ENCODE data around the gene P4HA1. TPM values are rescaled to one million over a fixed set of nuclear protein-coding genes. Genes with fewer than 3 reads are reported as not detected.
"Not testable (repeated sequence)": the region's sequence is repeated elsewhere in the genome, so short reads cannot be mapped to it uniquely, and the experiment has no call there.

The P4HA1 gene
- total RNA-seq, 1 donor from 2014 or later: 77.0 TPM

DNA sequence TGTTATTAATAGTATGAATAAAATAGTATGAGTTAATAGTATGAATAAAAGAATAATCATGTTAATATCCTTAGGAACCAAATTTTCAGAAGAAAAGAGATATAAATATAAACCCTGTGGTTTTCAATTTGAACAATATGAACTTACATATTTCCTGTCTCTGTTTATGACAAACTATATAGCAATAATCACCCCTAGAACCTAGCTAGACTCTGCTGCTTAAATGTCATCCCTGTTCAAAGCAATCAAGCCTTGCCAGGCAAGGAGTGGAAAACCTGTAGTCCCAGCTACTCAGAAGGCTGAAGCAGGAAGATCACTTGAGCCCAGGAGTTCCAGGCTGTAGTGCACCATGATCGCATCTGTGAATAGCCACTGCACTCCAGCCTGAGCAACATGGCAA, 36.5 kb downstream of the P4HA1 start:
- intact Hi-C loops (cut with DNase I): no loop called here
- no peak for DNase-seq (ENCODE audit: missing footprints)
- no peak for ATAC-seq

DNA sequence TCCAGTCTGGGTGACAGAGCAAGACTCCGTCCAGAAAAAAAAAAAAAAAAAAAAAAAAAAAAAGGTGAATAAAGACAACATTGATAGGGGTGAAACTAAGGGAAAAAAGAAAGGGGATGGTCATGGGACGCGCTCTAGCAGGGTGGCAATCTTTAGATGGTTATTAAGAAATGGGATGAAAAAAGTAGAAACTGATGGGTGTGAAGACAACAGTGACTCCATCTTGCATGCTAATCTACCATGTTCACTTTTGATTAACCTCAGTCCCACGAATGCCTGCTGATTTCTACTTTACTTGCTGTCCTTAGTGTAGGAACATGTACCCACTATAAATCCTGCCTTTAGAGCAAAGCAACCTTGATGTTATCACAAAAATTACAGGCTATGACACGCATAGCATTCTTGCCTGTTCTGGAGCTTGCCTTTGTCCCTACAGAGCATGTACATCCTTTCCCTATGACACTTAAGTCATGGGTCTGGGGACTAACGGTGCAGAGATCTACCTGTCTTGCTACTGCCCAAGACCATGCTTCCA, 38.5 kb downstream of the P4HA1 start:
- DNase-seq (ENCODE audit: missing footprints) (no peak), ATAC-seq (peak; percentile 16)
- intact Hi-C loops (cut with DNase I): no loop called here

DNA sequence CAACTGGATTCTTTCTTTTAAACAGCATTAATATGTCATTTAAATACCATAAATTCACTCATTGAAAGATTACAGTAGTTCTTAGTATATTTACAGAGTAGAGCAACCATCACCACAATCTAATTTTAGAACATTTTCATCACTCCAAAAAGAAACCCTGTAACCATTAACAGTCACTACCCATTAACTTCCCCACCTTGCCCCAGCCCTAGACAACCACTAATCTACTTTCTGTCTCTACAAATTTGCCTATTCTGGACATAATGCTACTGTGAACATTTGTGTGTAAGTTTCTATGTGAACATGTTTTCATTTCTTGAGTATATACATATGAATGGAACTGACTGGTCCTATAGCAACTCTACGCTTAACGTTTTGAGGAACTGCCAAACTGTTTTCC, 42.4 kb downstream of the P4HA1 start:
- ATAC-seq: no peak
- no peak for DNase-seq (ENCODE audit: missing footprints)
- intact Hi-C loops (cut with DNase I): no loop called here

DNA sequence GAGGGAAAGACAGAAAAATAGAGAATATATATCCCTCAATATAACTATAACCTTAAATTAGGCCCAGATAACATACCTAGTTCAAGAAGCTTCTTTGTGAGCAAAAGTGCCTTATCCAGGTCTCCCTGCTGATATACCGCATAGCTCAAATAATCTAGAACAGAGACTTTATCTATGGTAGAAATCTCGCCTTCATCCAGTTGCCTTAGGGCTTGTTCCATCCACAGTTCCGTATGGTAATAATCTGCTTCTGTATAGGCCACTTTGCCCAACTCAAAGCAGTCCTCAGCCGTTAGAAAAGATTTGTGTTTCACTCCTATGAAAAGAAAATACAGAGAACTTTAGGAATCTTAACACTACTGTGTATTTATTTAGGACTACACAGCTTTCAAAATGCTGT, 43.4 kb downstream of the P4HA1 start:
- ATAC-seq (no peak), DNase-seq (ENCODE audit: missing footprints) (no peak)
- intact Hi-C loops (cut with DNase I): no loop called here

DNA sequence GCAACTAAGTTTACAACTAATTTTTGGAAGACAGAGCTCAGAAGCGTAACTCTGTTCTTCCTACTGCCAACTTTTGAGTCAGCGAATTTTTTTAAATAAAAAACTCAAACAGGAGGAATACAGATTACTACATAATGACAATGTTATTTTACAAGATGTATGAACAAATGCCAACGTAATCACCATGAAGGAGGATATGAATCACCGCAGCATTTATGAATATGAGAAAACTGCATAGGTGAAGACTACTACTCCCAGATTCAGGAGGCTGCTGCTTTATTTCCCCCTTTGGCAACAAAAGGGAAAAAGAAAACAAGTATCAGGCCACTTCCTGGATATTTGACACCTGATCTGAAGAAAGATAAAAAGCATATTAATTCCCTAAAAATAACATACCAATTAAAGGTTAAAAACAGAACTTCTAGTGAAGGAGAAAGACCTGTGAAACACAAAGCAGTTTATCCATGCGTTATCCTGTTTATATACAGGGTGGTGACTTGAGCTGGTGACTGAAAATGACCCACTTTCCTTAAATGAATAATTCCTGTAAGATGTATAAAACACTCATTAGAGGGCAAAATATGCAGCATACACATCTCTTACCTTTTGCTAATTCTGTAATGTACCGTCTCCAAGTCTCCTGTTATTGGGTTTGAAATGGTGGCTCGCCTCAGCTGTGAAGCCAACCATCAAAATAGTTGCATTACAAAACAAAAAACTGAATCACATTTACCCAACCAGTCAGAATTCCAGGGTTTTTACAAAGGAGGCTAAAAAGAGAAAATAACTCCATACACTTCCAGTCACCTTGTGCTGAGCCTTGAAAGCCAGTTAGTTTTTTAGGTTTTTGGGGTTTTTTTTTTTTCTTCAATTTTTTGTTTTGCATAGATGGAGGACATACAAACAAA, 52.0 kb downstream of the P4HA1 start:
- ATAC-seq (peak; percentile 46), DNase-seq (ENCODE audit: missing footprints) (no peak)
- intact Hi-C loops (cut with DNase I): no loop called here

DNA sequence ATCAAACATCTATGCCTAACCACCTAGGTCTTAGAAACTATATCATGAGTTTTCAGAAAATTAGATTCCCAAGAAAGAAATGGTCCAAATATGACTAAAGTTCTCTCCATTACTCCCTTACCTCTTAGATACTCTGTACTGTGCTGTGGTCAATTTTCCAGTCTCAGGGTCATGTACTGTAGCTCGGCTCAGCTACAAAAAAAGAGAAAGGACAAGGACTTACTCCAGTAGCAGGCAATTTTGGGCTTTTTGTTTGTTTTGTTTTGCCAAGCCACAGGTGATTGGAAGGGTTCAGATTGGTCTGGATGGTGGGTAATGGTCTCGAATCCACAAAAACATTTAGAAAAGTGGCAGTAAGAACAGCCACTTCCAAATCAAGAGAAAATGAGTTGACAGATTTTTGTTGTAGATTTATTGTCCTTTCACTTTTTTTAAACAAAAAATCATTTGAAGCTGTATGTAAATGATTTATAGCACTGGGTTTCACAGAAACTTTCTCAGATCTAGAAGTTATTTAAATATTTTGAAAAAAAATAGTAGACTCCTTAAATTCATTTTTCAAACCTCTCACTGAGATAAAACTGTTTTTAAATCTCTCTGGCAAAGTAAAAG, 52.8 kb downstream of the P4HA1 start:
- DNase-seq (ENCODE audit: missing footprints) (no peak), ATAC-seq (no peak)
- intact Hi-C loops (cut with DNase I): no loop called here

DNA sequence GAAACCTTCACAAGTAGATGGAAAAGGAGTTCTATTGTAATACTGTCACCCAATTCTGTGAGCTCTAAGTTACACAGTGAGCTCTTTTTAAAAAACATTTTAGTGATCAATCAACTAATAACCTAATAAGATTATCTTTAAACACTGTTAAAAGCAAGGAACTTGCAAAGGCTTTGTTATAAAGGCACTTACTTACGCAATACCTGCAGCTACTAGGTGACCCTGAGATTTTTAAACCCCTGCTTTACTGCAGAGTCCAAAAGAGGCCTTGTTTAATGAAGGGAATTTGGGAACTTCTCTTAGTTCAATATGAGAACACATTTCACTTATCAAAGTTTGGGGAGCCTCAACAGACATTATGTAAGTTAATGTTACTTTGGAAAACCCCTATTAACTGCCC, 53.3 kb downstream of the P4HA1 start:
- no peak for ATAC-seq
- no peak for DNase-seq (ENCODE audit: missing footprints)
- intact Hi-C loops (cut with DNase I): no loop called here

DNA sequence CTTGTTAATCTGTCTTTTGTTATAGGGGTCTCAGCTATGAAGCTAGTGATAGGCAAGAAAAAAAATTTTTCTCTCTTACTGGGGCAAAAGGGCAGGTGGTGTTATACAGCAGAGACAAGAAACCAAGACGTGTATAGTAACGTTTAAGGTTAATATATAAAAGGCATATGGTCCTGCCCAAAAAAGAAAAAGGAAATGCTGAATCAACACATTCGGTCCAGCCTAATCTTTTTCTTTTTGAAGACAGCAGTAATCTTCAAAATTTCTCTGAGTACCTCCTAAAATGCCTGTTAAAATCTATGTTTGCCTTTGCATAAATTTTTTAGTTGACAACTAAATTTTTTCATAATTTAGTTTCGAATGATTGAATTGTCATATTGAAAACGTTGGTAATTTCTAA, 54.5 kb downstream of the P4HA1 start:
- DNase-seq (ENCODE audit: missing footprints) (no peak), ATAC-seq (no peak)
- intact Hi-C loops (cut with DNase I): no loop called here

DNA sequence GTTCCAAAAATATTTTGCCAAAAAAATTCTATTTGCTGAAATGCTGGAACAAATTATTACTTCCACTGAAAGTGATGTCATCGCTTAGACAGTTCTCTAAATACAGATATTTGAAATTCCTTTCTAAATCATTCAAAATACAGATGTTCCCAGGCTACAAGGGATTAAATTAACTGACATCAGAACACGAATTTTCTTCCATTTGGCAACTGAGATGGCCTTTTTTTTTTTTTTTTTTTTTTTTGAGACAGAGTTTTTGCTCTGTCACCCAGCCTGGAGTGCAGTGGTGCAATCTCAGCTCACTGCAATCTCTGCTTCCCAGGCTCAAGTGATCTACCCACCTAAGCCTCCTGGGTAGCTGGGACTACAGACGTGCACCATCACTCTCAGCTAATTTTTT, 57.0 kb downstream of the P4HA1 start:
- intact Hi-C loops (cut with DNase I): no loop called here
- ATAC-seq (peak; percentile 79), DNase-seq (ENCODE audit: missing footprints) (peak; percentile 27)

DNA sequence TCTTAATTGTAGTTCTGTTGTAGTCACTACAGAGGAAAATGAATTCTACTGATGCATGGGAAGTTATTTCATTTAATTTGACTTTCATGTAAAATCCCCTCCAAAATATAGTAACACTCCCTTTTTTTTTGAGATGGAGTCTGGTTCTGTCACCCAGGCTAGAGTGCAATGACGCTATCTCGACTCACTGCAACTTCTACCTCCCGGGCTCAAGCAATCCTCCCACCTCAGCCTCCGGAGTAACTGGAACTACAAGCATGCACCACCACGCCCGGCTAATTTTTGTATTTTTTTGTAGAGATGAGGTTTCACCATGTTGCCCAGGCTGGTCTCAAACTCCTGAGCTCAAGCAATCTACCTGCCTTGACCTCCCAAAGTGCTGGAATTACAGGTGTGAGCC, 60.4 kb downstream of the P4HA1 start:
- intact Hi-C loops (cut with DNase I): not testable (repeated sequence)

DNA sequence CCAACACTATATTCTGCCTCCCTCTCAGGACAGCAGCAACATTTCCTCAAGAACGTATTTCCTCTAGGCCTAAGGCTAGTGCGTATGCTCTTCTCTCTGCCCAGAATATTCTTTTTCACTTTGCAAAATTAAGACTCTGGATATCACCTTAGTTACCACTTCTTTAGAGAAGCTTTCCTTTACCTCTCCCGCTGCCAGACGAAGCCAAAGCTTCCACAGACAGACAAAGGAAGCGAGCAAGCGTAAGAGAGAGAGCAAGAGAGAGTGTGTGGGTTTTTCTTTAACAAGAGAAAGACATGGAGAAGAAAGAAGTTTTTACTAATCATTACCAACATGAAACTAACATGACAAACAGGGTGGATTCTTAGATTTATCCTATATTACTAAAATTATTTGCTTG, 64.1 kb downstream of the P4HA1 start:
- ATAC-seq: no peak
- intact Hi-C loops (cut with DNase I): no loop called here

More for the DNA sequence above, 60.4 kb downstream of the P4HA1 start:
- ATAC-seq; DNase-seq (ENCODE audit: missing footprints): not testable (repeated sequence)

DNA sequence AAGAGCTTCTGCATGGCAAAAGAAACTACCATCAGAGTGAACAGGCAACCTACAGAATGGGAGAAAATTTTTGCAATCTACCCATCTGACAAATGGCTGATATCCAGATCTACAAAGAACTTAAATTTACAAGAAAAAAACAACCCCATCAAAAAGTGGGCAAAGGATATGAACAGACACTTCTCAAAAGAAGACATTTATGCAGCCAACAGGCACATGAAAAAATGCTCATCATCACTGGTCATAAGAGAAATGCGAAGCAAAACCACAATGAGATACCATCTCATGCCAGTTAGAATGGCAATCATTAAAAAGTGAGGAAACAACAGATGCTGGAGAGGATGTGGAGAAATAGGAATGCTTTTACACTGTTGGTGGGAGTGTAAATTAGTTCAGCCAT, 70.0 kb downstream of the P4HA1 start:
- DNase-seq (ENCODE audit: missing footprints); ATAC-seq; intact Hi-C loops (cut with DNase I): not testable (repeated sequence)

More for the DNA sequence above, 64.1 kb downstream of the P4HA1 start:
- no peak for DNase-seq (ENCODE audit: missing footprints)

DNA sequence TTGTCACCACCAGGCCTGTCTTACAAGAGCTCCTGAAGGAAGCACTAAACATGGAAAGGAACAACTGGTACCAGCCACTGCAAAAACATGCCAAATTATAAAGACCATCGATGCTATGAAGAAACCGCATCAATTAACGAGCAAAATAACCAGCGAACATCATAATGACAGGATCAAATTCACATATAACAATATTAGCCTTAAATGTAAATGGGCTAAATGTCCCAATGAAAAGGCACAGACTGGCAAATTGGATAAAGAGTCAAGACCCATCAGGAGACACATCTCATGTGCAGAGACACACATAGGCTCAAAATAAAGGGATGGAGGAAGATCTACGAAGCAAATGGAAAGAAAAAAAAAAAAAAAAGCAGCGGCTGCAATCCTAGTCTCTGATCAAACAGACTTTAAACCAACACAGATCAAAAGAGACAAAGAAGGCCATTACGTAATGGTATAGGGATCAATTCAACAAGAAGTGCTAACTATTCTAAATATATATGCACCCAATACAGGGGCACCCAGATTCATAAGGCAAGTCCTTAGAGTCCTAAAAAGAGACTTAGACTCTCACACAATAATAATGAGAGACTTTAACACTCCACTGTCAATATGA, 73.1 kb downstream of the P4HA1 start:
- DNase-seq (ENCODE audit: missing footprints); intact Hi-C loops (cut with DNase I); ATAC-seq: not testable (repeated sequence)

DNA sequence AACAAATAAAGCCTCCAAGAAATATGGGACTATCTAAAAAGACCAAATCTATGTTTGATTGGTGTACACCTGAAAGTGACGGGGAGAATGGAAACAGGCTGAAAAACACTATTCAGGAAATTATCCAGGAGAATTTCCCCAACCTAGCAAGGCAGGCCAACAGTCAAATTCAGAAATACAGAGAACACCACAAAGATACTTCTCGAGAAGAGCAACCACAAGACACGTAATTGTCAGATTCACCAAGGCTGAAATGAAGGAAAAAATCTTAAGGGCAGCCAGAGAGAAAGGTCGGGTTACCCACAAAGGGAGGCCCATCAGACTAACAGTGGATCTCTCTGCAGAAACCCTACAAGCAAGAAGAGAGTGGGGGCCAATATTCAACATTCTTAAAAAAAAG, 73.7 kb downstream of the P4HA1 start:
- intact Hi-C loops (cut with DNase I); ATAC-seq; DNase-seq (ENCODE audit: missing footprints): not testable (repeated sequence)

DNA sequence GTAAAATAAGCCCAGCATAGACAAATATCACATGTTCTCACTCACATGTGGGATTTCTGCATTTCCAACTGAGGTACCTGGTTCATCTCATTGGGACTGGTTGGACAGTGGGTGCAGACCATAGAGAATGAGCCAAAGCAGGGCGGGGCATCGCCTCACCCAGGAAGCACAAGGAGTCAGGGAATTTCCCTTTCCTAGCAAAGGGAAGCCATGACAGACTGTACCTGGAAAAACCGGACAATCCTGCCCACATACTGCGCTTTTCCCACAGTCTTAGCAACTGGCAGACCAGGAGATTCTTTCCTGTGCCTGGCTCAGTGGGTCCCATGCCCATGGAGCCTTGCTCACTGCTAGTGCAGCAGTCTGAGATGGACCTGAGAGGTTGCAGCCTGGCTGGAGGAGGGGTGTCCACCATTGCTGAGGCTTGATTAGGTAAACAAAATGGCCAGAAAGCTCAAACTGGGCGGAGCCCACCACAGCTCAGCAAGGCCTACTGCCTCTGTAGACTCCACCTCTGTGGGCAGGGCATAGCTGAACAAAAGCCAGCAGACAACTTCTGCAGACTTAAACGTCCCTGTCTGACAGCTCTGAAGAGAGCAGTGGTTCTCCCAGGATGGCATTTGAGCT, 75.0 kb downstream of the P4HA1 start:
- DNase-seq (ENCODE audit: missing footprints); intact Hi-C loops (cut with DNase I); ATAC-seq: not testable (repeated sequence)

DNA sequence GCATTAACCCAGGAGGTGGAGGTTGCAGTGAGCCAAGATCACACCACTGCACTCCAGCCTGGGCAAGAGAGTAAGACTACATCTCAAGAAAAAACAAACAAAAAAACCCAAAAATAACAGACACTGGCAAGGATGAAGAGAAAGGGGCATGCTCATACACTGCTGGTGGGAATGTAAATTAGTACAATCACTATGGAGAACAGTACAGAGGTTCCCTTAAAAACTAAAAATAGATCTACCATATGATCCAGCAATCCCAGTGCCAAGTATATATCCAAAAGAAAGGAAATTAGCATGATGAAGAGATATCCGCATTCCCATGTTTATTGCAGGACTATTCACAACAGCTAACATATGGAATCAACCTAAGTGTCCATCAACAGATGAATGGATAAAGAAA, 75.6 kb downstream of the P4HA1 start:
- intact Hi-C loops (cut with DNase I): no loop called here
- DNase-seq (ENCODE audit: missing footprints) (no peak), ATAC-seq (peak; percentile 37)

DNA sequence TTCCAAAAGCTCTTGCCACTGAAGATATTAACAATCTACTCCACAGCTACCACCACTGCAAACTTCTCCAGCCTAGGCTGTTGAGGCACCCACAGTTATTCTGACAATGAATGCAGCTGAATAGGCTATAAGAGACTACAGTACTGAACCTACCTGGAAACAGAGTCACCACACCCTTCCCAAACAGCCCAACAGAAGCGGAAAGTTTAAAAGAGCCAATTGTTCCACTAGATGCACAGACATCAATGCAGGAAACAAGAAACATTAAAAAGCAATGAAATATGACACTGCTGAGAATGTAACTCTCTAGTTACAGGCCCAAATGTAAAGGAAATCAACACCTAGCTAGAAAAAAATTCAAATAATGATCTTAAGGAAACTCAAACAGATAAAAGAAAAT, 77.6 kb downstream of the P4HA1 start:
- intact Hi-C loops (cut with DNase I): loop anchor here (10.0 kb wide), 1 partner anchor 116 kb away; no protein-coding TSS in a partner anchor
- ATAC-seq: no peak
- no peak for DNase-seq (ENCODE audit: missing footprints)

DNA sequence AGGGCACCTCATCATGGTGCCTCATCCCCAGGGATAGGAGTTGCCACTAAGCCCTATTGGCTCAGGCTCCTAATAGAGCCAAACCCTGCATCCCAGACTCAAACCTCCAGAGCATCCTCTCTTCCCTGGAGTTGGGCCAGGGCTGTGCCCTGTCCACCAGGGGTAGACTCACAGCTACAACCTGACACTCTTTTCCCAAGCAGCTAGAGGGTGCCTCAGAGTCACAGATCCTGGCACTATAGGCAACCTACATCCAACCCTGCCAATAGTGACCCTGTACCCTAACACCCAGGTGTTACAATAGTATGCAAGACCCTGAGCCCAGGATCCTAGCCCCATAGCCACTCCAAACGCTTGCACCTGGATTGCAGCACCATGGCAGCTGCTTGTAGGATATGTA, 78.0 kb downstream of the P4HA1 start:
- intact Hi-C loops (cut with DNase I): loop anchor here (10.0 kb wide), 1 partner anchor 116 kb away; no protein-coding TSS in a partner anchor
- peak; percentile 21 for ATAC-seq
- no peak for DNase-seq (ENCODE audit: missing footprints)

DNA sequence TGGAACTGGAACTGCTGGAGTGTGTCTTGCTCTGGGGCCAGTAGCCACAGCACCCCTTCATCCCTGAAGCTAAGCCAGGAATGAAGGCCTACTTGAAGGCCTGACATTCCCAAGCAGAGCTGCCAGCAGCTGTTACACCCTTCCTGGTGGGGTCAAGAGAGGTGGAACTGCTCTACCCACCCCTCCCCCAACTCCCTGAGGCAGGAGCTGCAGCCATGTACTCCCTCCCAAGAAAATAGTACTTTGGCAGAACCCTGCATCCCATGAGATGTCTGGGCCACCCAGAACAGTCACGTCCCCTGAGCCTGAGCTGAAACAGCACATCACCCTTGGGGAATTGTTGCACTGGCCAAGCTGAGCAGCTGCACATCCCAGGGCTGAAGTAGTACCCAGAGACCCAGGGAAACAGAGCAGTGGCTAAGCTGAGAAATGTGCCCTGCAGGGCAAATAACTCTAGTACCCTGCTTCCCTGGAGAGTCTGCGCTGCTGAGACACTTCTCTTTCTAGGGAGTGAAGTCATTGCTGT, 78.6 kb downstream of the P4HA1 start:
- peak; percentile 25 for DNase-seq (ENCODE audit: missing footprints)

More for the DNA sequence above, 78.6 kb downstream of the P4HA1 start:
- intact Hi-C loops (cut with DNase I): loop anchor here (10.0 kb wide), 1 partner anchor 117 kb away; no protein-coding TSS in a partner anchor
- peak; percentile 82 for ATAC-seq

All from Right ventricle myocardium inferior (tissue), 1 donor.